PC-9 (cell line): ENCODE measurements around the gene ENKD1. TPM values are rescaled to one million over a fixed set of nuclear protein-coding genes. Genes with fewer than 3 reads are reported as not detected.

ENCODE experiments used
- BruUV-seq: library from RNA; stranded (reverse); fragments of 400-500 nt; replicated peaks from 2 replicates; lab custom pipeline; 2021; lab: Mats Ljungman, UMichigan
- CTCF ChIA-PET: fragments of 300-600 bp; sonication (Branson Sonifier 250); formaldehyde crosslinking; loops from one replicate; lab custom pipeline; 2022; ENCODE audit warnings: antibody characterized with exemption; lab: Charles Lee
- POLR2A ChIA-PET: fragments of 300-600 bp; sonication (Branson Sonifier 250); formaldehyde crosslinking; loops from one replicate; lab custom pipeline; 2022; ENCODE audit warnings: antibody characterized with exemption; ENCODE audit not compliant: unreplicated experiment; lab: Charles Lee
- DNase-seq, 2 experiments: peaks; one replicate each; pipeline versions ENCODE4 v3.0.0 to v3.0.0-alpha.2; 2015 to 2022; ENCODE audit warnings: mixed read lengths in 1 of 2
- H2AFZ ChIP-seq: fragments of 200-600 bp; sonication (generic); 2 replicates; pipeline ENCODE4 v1.8.1; 2017; ENCODE audit warnings: antibody characterized with exemption
- H3F3A ChIP-seq: fragments of 200-600 bp; sonication (generic); 2 replicates; pipeline ENCODE4 v1.8.1; 2017; ENCODE audit warnings: antibody characterized with exemption, mild to moderate bottlenecking, low read depth; ENCODE audit not compliant: insufficient read depth
- H3K27ac ChIP-seq: fragments of 200-600 bp; sonication (generic); 2 replicates; pipeline ENCODE4 v1.6.1; 2016; ENCODE audit warnings: mixed run types
- H3K27me3 ChIP-seq: fragments of 200-600 bp; sonication (generic); 2 replicates; pipeline ENCODE4 v1.6.1; 2016; ENCODE audit warnings: low read depth, mixed run types; ENCODE audit not compliant: insufficient read depth
- H3K36me3 ChIP-seq: fragments of 200-600 bp; sonication (generic); 2 replicates; pipeline ENCODE4 v1.6.1; 2016; ENCODE audit warnings: low read depth, mixed run types
- H3K4me1 ChIP-seq: fragments of 200-600 bp; sonication (generic); replicated peaks from 2 replicates; pipeline ENCODE4 v1.6.1; 2016; ENCODE audit warnings: mixed run types; ENCODE audit not compliant: insufficient read depth
- H3K4me2 ChIP-seq: fragments of 200-600 bp; sonication (generic); 2 replicates; pipeline ENCODE4 v1.6.1; 2017; ENCODE audit warnings: mixed run types
- H3K4me3 ChIP-seq: fragments of 200-600 bp; sonication (generic); 2 replicates; pipeline ENCODE4 v1.6.1; 2016; ENCODE audit warnings: mixed run types
- H3K79me2 ChIP-seq: fragments of 200-600 bp; sonication (generic); 2 replicates; pipeline ENCODE4 v1.6.1; 2017; ENCODE audit warnings: low read depth, mixed run types
- H3K9me2 ChIP-seq: fragments of 200-600 bp; sonication (generic); 2 replicates; pipeline ENCODE4 v1.8.1; 2017; ENCODE audit warnings: mild to moderate bottlenecking; ENCODE audit not compliant: insufficient read depth
- H3K9me3 ChIP-seq: fragments of 200-600 bp; sonication (generic); 2 replicates; pipeline ENCODE4 v1.8.1; 2016; ENCODE audit warnings: low read depth; ENCODE audit not compliant: insufficient read depth
- H4K20me1 ChIP-seq: fragments of 200-600 bp; sonication (generic); 2 replicates; pipeline ENCODE4 v1.8.1; 2017; ENCODE audit not compliant: insufficient read depth
- EZH2 ChIP-seq: fragments of 200-600 bp; sonication (generic); IDR thresholded peaks from 2 replicates; pipeline ENCODE4 v1.8.0; 2017; ENCODE audit warnings: antibody characterized with exemption, low read depth
- intact Hi-C: fragments of 100-400 bp; cut with micrococcal nuclease; formaldehyde crosslinking; loops from one replicate; pipeline ENCODE4 v1.10.0; 2022; ENCODE audit not compliant: unreplicated experiment
- total RNA-seq: library from RNA; stranded (reverse); gene quantifications from 2 replicates; pipeline ENCODE4 v1.2.3, GENCODE V29; 2021
- TF ChIP-seq, protein P1 (sequence below): fragments of 200-600 bp; sonication (generic); conservative IDR thresholded peaks from 2 replicates; pipeline ENCODE4 v1.6.1; 2017; ENCODE audit warnings: mixed run types, antibody characterized with exemption, mild to moderate bottlenecking, moderate library complexity

Gene ENKD1
- total RNA-seq, 1 experiment from 2014 or later: 20.8 TPM

DNA sequence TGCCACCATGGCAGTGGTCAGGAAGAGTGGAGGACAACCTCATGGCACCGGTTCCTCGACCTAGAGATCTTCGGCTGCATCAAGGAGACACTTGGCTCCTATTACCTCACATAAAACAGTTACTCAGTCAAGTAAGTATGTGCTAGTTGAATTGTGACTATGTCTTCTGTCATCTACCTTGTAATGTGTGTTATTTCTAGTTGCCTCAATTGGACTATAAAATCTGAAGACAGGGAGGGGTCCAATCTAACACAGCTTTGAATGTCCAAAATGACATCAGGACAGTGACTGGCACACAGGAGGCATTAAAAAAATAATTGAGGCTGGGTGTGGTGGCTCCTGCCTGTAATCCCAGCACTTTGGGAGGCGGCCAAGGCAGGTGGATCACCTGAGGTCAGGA, 17.2 kb upstream of the ENKD1 start:
- intact Hi-C loops: no loop called here
- CTCF ChIA-PET: interaction anchor here (0.5 kb wide), 1 partner anchor 249 kb away, joined by 4 read pairs; no protein-coding TSS in a partner anchor

DNA sequence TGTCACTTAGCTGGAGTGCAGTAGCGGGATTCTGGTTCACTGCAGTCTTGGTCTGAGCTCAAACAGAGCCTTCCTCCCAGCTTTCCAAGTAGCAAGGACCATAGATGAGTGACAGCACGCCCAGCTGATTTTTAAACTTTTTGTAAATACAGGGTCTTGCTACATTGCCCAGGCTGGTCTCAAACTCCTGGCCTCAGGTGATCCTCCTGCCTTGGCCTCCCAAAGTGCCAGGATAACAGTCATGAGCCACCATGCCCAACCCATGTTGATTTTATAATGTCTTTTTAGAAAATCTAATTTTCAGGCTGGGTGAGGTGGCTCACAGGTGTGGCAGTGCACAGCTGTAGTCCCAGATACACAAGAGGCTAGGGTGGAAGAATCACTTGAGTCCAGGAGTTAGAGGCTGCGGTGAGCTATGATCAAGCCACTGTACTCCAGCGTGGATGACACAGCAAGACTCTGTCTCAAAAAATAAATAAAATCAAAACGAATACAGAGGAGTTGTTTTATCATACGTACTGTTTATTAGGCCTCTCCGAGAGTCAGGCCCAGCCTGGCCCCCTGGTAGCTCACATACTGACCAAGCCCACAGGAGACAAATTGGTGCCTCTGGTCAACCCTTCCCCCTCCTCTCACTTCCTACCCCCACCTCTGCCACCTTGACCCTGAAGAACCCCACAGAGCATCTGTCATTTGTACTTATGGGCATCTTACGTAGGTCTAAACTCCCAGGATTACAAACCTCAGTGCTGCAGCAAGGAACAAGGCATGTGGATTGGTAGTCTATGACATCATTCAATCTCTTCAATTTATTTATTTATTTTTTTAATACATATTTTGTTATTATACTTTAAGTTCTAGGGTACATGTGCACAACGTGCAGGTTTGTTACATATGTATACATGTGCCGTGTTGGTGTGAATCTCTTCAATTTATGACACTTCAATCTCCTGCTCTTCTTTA, 13.7 kb upstream of the ENKD1 start:
- BruUV-seq: no TSS peak
- ChIA-PET POLR2A (interaction anchor here (0.6 kb wide), 1 partner anchor 33 kb away, joined by 4 read pairs; no protein-coding TSS in a partner anchor), CTCF (interaction anchor here (0.7 kb wide), 1 partner anchor 186 kb away, joined by 3 read pairs; no protein-coding TSS in a partner anchor)
- no peaks in the 10 kb centered on the region for H3K9me3 ChIP-seq
- H2AFZ ChIP-seq: no peak overlapping the region
- no peak overlapping the region for H3K4me2 ChIP-seq
- no peaks in the 10 kb centered on the region for H4K20me1 ChIP-seq
- no peak overlapping the region for H3K4me3 ChIP-seq
- TF ChIP-seq EZH2: no peak
- TF ChIP-seq, protein P1, sequence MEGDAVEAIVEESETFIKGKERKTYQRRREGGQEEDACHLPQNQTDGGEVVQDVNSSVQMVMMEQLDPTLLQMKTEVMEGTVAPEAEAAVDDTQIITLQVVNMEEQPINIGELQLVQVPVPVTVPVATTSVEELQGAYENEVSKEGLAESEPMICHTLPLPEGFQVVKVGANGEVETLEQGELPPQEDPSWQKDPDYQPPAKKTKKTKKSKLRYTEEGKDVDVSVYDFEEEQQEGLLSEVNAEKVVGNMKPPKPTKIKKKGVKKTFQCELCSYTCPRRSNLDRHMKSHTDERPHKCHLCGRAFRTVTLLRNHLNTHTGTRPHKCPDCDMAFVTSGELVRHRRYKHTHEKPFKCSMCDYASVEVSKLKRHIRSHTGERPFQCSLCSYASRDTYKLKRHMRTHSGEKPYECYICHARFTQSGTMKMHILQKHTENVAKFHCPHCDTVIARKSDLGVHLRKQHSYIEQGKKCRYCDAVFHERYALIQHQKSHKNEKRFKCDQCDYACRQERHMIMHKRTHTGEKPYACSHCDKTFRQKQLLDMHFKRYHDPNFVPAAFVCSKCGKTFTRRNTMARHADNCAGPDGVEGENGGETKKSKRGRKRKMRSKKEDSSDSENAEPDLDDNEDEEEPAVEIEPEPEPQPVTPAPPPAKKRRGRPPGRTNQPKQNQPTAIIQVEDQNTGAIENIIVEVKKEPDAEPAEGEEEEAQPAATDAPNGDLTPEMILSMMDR: no peak
- no peaks in the 10 kb centered on the region for H3K36me3 ChIP-seq
- intact Hi-C loops: loop anchor here (5.0 to 10.0 kb wide), 3 partner anchors 42 to 555 kb away; partner anchors contain the start of gene ESRP2
- H3K27me3 ChIP-seq: no peaks in the 10 kb centered on the region
- no peak for DNase-seq
- no peak overlapping the region for H3K27ac ChIP-seq
- peaks cover 26% of the 10 kb centered on the region for H3K4me1 ChIP-seq
- H3K9me2 ChIP-seq: no peaks in the 10 kb centered on the region
- H3F3A ChIP-seq: peaks cover 27% of the 10 kb centered on the region
- 0 out of 2 replicates have a peak, but pooled peaks cover 3% of the 10 kb centered on the region for H3K79me2 ChIP-seq

More for the DNA sequence above, 17.2 kb upstream of the ENKD1 start:
- Histone ChIP-seq H3K27ac (no peak overlapping the region), H4K20me1 (no peaks in the 10 kb centered on the region), H3K4me1 (no peaks in the 10 kb centered on the region), H3K27me3 (no peaks in the 10 kb centered on the region), H3K9me2 (no peaks in the 10 kb centered on the region), H3K4me3 (no peak overlapping the region), H3K4me2 (no peak overlapping the region), H3K79me2 (no peaks in the 10 kb centered on the region), H2AFZ (no peak overlapping the region), H3K36me3 (no peaks in the 10 kb centered on the region), H3F3A (no peaks in the 10 kb centered on the region), H3K9me3 (no peaks in the 10 kb centered on the region)
- POLR2A ChIA-PET: no interaction called here
- no peak for TF ChIP-seq EZH2
- TF ChIP-seq, protein P1: no peak
- no TSS peak for BruUV-seq
- no peak for DNase-seq

DNA sequence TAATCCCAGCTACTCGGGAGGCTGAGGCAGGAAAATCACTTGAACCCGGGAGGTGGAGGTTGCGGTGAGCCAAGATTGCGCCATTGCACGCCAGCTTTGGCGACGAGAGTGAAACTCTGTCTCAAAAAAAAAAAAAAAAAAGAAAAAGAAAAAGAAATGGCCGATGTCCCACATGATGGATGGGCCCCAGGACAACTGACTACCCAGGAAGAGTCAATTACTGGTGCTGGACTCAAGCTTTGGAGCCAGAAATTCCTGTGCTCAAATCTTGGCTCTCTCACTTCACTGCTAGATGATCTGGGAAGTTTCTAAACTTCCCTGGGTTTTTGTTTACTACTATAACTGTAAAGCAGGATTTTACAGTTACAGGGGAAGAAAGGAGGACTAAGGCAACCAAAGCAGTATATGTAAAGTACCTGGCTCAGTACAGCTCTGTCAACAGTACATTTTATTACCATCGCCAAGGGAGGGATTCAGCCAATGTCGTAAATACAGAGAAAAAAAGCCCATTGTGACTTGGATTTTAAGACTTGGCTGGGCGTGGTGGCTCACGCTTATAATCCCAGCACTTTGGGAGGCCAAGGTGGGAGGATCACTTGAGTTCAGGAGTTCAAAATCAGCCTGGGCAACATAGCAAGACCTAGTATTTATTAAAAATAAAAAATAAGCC, 11.9 kb upstream of the ENKD1 start:
- Histone ChIP-seq H3K9me3 (no peaks in the 10 kb centered on the region), H3K27me3 (no peaks in the 10 kb centered on the region), H3K79me2 (0 out of 2 replicates have a peak, but pooled peaks cover 3% of the 10 kb centered on the region), H4K20me1 (no peaks in the 10 kb centered on the region), H3K9me2 (no peaks in the 10 kb centered on the region), H3F3A (peaks cover 27% of the 10 kb centered on the region), H3K4me3 (no peak overlapping the region), H3K27ac (0 out of 2 replicates have a peak overlapping the region, but pooled peaks have one; percentile 19), H3K36me3 (no peaks in the 10 kb centered on the region), H3K4me1 (peaks cover 26% of the 10 kb centered on the region), H2AFZ (no peak overlapping the region), H3K4me2 (no peak overlapping the region)
- no peak for DNase-seq
- CTCF ChIA-PET: no interaction called here
- no peak for TF ChIP-seq EZH2
- TF ChIP-seq, protein P1: no peak
- intact Hi-C loops: loop anchor here (5.0 to 10.0 kb wide), 3 partner anchors 44 to 556 kb away; partner anchors contain the start of gene ESRP2
- BruUV-seq: no TSS peak
- POLR2A ChIA-PET: no interaction called here
